IPS-15b (cell line): ENCODE data around the gene NDRG4.

Experiments
- H3K27me3 ChIP-seq: one replicate; pipeline ENCODE4 v1.6.1; 2013; ENCODE audit warnings: low read length; ENCODE audit not compliant: control insufficient read depth, insufficient read depth
- H3K36me3 ChIP-seq: one replicate; pipeline ENCODE4 v1.6.1; 2013; ENCODE audit warnings: low read length; ENCODE audit not compliant: control insufficient read depth, insufficient read depth
- H3K4me1 ChIP-seq: one replicate; pipeline ENCODE4 v1.6.1; 2013; ENCODE audit warnings: mild to moderate bottlenecking, low read length; ENCODE audit not compliant: control insufficient read depth, insufficient read depth
- H3K4me3 ChIP-seq: one replicate; pipeline ENCODE4 v1.5.1; 2013; ENCODE audit warnings: low read depth, low read length
- H3K9ac ChIP-seq: one replicate; pipeline ENCODE4 v1.6.1; 2013; ENCODE audit warnings: low read depth, mild to moderate bottlenecking, low read length
- H3K9me3 ChIP-seq: one replicate; pipeline ENCODE4 v1.6.1; 2013; ENCODE audit warnings: mild to moderate bottlenecking, low read length; ENCODE audit not compliant: control insufficient read depth, insufficient read depth

NDRG4 gene

GRCh38 chr16:58518083-58518979 is 18.4 kb downstream of the NDRG4 start:
- H3K9ac ChIP-seq: no peak overlapping the region
- H3K4me1 ChIP-seq: peaks cover 3% of the 10 kb centered on the region
- no peaks in the 10 kb centered on the region for H3K27me3 ChIP-seq
- no peak overlapping the region for H3K4me3 ChIP-seq
- no peaks in the 10 kb centered on the region for H3K9me3 ChIP-seq
- H3K36me3 ChIP-seq: peaks cover 46% of the 10 kb centered on the region

GRCh38 chr16:58518980-58519368 is 19.0 kb downstream of the NDRG4 start:
- H3K27me3 ChIP-seq: no peaks in the 10 kb centered on the region
- H3K36me3 ChIP-seq: peaks cover 46% of the 10 kb centered on the region
- H3K4me3 ChIP-seq: no peak overlapping the region
- H3K9ac ChIP-seq: no peak overlapping the region
- no peaks in the 10 kb centered on the region for H3K9me3 ChIP-seq
- peaks cover 3% of the 10 kb centered on the region for H3K4me1 ChIP-seq

- no peaks in the 10 kb centered on the region for H3K27me3 ChIP-seq
- peaks cover 47% of the 10 kb centered on the region for H3K36me3 ChIP-seq
- H3K4me3 ChIP-seq: no peak overlapping the region
- H3K4me1 ChIP-seq: peaks cover 3% of the 10 kb centered on the region
- no peak overlapping the region for H3K9ac ChIP-seq
- no peaks in the 10 kb centered on the region for H3K9me3 ChIP-seq
Measured at GRCh38 chr16:58519707-58520106, 19.8 kb downstream of the NDRG4 start.

- Histone ChIP-seq H3K9ac (no peak overlapping the region), H3K9me3 (no peaks in the 10 kb centered on the region), H3K4me1 (no peaks in the 10 kb centered on the region), H3K4me3 (no peak overlapping the region), H3K36me3 (peaks cover 29% of the 10 kb centered on the region), H3K27me3 (no peaks in the 10 kb centered on the region)
Measured at GRCh38 chr16:58530179-58530578, 30.2 kb downstream of the NDRG4 start.

GRCh38 chr16:58532414-58532813 is 32.5 kb downstream of the NDRG4 start:
- no peak overlapping the region for H3K4me3 ChIP-seq
- H3K9ac ChIP-seq: no peak overlapping the region
- H3K9me3 ChIP-seq: no peaks in the 10 kb centered on the region
- no peaks in the 10 kb centered on the region for H3K27me3 ChIP-seq
- no peaks in the 10 kb centered on the region for H3K4me1 ChIP-seq
- H3K36me3 ChIP-seq: peaks cover 31% of the 10 kb centered on the region

GRCh38 chr16:58533751-58534470 is 34.0 kb downstream of the NDRG4 start:
- Histone ChIP-seq H3K9ac (no peak overlapping the region), H3K9me3 (no peaks in the 10 kb centered on the region), H3K4me1 (no peaks in the 10 kb centered on the region), H3K4me3 (no peak overlapping the region), H3K36me3 (peaks cover 41% of the 10 kb centered on the region), H3K27me3 (no peaks in the 10 kb centered on the region)

- H3K4me3 ChIP-seq: no peak overlapping the region
- no peaks in the 10 kb centered on the region for H3K9me3 ChIP-seq
- H3K36me3 ChIP-seq: peaks cover 49% of the 10 kb centered on the region
- H3K27me3 ChIP-seq: no peaks in the 10 kb centered on the region
- H3K4me1 ChIP-seq: no peaks in the 10 kb centered on the region
- no peak overlapping the region for H3K9ac ChIP-seq
Measured at GRCh38 chr16:58535100-58535499, 35.2 kb downstream of the NDRG4 start.

- no peaks in the 10 kb centered on the region for H3K9me3 ChIP-seq
- H3K9ac ChIP-seq: no peak overlapping the region
- H3K36me3 ChIP-seq: peaks cover 50% of the 10 kb centered on the region
- no peaks in the 10 kb centered on the region for H3K27me3 ChIP-seq
- no peak overlapping the region for H3K4me3 ChIP-seq
- H3K4me1 ChIP-seq: no peaks in the 10 kb centered on the region
Measured at GRCh38 chr16:58536278-58536677, 36.3 kb downstream of the NDRG4 start.

GRCh38 chr16:58537124-58537906 is 37.4 kb downstream of the NDRG4 start:
- H3K9me3 ChIP-seq: no peaks in the 10 kb centered on the region
- no peak overlapping the region for H3K9ac ChIP-seq
- H3K27me3 ChIP-seq: no peaks in the 10 kb centered on the region
- H3K36me3 ChIP-seq: peaks cover 52% of the 10 kb centered on the region
- no peak overlapping the region for H3K4me3 ChIP-seq
- no peaks in the 10 kb centered on the region for H3K4me1 ChIP-seq

- Histone ChIP-seq H3K4me1 (no peaks in the 10 kb centered on the region), H3K27me3 (no peaks in the 10 kb centered on the region), H3K9me3 (no peaks in the 10 kb centered on the region), H3K36me3 (peaks cover 64% of the 10 kb centered on the region), H3K4me3 (no peak overlapping the region), H3K9ac (no peak overlapping the region)
Measured at GRCh38 chr16:58541711-58542110, 41.8 kb downstream of the NDRG4 start.

- Histone ChIP-seq H3K27me3 (no peaks in the 10 kb centered on the region), H3K36me3 (peaks cover 58% of the 10 kb centered on the region), H3K9ac (no peak overlapping the region), H3K9me3 (no peaks in the 10 kb centered on the region), H3K4me3 (no peak overlapping the region), H3K4me1 (no peaks in the 10 kb centered on the region)
Measured at GRCh38 chr16:58542291-58542690, 42.3 kb downstream of the NDRG4 start.
